Suprapubic skin (tissue), 4 donors: ENCODE results near the gene OR51G1.

Experiments
- EP300 ChIP-seq: sonication (generic); formaldehyde crosslinking; IDR thresholded peaks from one replicate; pipeline ENCODE4 v1.6.1; 2017; ENCODE audit warnings: antibody characterized with exemption
- POLR2A ChIP-seq, 2 donors: fragments of 450-650 bp; IDR thresholded peaks; one replicate each; pipeline ENCODE4 v1.6.1; 2017; ENCODE audit warnings: antibody characterized with exemption in 2 of 2, mild to moderate bottlenecking in 2 of 2, moderate library complexity in 2 of 2
- POLR2AphosphoS5 ChIP-seq, 3 donors: sonication (generic); formaldehyde crosslinking; IDR thresholded peaks; one replicate each; pipeline ENCODE4 v1.6.1; 2017; ENCODE audit warnings: antibody characterized with exemption in 3 of 3
- TF ChIP-seq, protein P1 (sequence below), 2 donors: fragments of 200-600 bp in 1 of 2; fragments of 450-650 bp in 1 of 2; sonication (generic) in 1 of 2; IDR thresholded peaks; one replicate each; pipeline ENCODE4 v1.5.1; 2016 to 2019; ENCODE audit warnings: antibody characterized with exemption in 2 of 2, mild to moderate bottlenecking in 1 of 2, moderate library complexity in 1 of 2

GRCh38 chr11:4884361-4884760 is 39.8 kb downstream of the OR51G1 start:
- TF ChIP-seq, protein P1, sequence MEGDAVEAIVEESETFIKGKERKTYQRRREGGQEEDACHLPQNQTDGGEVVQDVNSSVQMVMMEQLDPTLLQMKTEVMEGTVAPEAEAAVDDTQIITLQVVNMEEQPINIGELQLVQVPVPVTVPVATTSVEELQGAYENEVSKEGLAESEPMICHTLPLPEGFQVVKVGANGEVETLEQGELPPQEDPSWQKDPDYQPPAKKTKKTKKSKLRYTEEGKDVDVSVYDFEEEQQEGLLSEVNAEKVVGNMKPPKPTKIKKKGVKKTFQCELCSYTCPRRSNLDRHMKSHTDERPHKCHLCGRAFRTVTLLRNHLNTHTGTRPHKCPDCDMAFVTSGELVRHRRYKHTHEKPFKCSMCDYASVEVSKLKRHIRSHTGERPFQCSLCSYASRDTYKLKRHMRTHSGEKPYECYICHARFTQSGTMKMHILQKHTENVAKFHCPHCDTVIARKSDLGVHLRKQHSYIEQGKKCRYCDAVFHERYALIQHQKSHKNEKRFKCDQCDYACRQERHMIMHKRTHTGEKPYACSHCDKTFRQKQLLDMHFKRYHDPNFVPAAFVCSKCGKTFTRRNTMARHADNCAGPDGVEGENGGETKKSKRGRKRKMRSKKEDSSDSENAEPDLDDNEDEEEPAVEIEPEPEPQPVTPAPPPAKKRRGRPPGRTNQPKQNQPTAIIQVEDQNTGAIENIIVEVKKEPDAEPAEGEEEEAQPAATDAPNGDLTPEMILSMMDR (IDR thresholded peaks at IDR 0.05) = no peak
- TF ChIP-seq POLR2A (IDR thresholded peaks at IDR 0.05) = no peak
- no peak for TF ChIP-seq EP300
- TF ChIP-seq POLR2AphosphoS5 (IDR thresholded peaks at IDR 0.05) = no peak
